ENCODE results near the gene CELF2. TPM values are rescaled to one million over a fixed set of nuclear protein-coding genes. Genes with fewer than 3 reads are reported as not detected.

The CELF2 gene
- polyA plus RNA-seq, 1 donor from 2014 or later: 55.5 TPM

- peak overlapping the region; percentile 82 for H3K27ac ChIP-seq (ENCODE audit: low read length)
- peaks cover 41% of the 10 kb centered on the region for H3K79me2 ChIP-seq (replicated peaks; ENCODE audit: insufficient read depth, low read length)
- H3K4me2 ChIP-seq (ENCODE audit: low read length): no peak overlapping the region
- no peak overlapping the region for H2AFZ ChIP-seq (ENCODE audit: low read depth, low read length)
- no peaks in the 10 kb centered on the region for H3K36me3 ChIP-seq (ENCODE audit: insufficient read depth, low read length)
- no peaks in the 10 kb centered on the region for H4K20me1 ChIP-seq (ENCODE audit: insufficient read depth)
- peak overlapping the region; percentile 39 for H3K9ac ChIP-seq (ENCODE audit: low read length)
- no peaks in the 10 kb centered on the region for H3K9me2 ChIP-seq (ENCODE audit: insufficient read depth, low read length)
- H3K4me3 ChIP-seq (ENCODE audit: low read length): peak overlapping the region; percentile 33
- H3K27me3 ChIP-seq (ENCODE audit: insufficient read depth, low read depth, low read length): no peaks in the 10 kb centered on the region
- no peaks in the 10 kb centered on the region for H3K9me3 ChIP-seq (ENCODE audit: low read length)
- no peaks in the 10 kb centered on the region for H3F3A ChIP-seq (ENCODE audit: insufficient read depth, low read length, poor library complexity, severe bottlenecking)
- TF ChIP-seq REST (IDR thresholded peaks at IDR 0.05; ENCODE audit: borderline replicate concordance) (no peak), CTCF (IDR thresholded peaks at IDR 0.05; ENCODE audit: poor library complexity, severe bottlenecking) (no peak), TAF1 (IDR thresholded peaks at IDR 0.05; ENCODE audit: low read depth) (no peak), MXI1 (conservative IDR thresholded peaks at IDR 0.05; ENCODE audit: poor library complexity, severe bottlenecking) (no peak), RAD21 (conservative IDR thresholded peaks at IDR 0.05) (no peak)
Measured at GRCh38 chr10:11212288-11213085, 194.8 kb downstream of the CELF2 start.

- Histone ChIP-seq H3K4me3 (ENCODE audit: low read length) (no peak overlapping the region), H3K9ac (ENCODE audit: low read length) (peak overlapping the region; percentile 39), H3K36me3 (ENCODE audit: insufficient read depth, low read length) (peaks cover 4% of the 10 kb centered on the region), H3K9me3 (ENCODE audit: low read length) (no peaks in the 10 kb centered on the region), H3K9me2 (ENCODE audit: insufficient read depth, low read length) (no peaks in the 10 kb centered on the region), H3F3A (ENCODE audit: insufficient read depth, low read length, poor library complexity, severe bottlenecking) (no peaks in the 10 kb centered on the region), H3K27me3 (ENCODE audit: insufficient read depth, low read depth, low read length) (no peaks in the 10 kb centered on the region), H2AFZ (ENCODE audit: low read depth, low read length) (no peak overlapping the region), H4K20me1 (ENCODE audit: insufficient read depth) (no peaks in the 10 kb centered on the region), H3K4me2 (ENCODE audit: low read length) (no peak overlapping the region), H3K27ac (ENCODE audit: low read length) (peak overlapping the region; percentile 82), H3K79me2 (replicated peaks; ENCODE audit: insufficient read depth, low read length) (peaks cover 41% of the 10 kb centered on the region)
- TF ChIP-seq EZH2 (IDR thresholded peaks at IDR 0.05; ENCODE audit: borderline replicate concordance, insufficient read depth, low read length, poor library complexity, severe bottlenecking) (no peak), TAF1 (IDR thresholded peaks at IDR 0.05; ENCODE audit: low read depth) (no peak), RAD21 (conservative IDR thresholded peaks at IDR 0.05) (no peak), POLR2AphosphoS5 (IDR thresholded peaks at IDR 0.05) (no peak), REST (IDR thresholded peaks at IDR 0.05; ENCODE audit: borderline replicate concordance) (no peak)
Measured at GRCh38 chr10:11213137-11213536, 195.5 kb downstream of the CELF2 start.
